Measurements from ENCODE around the gene FUCA2. TPM values are rescaled to one million over a fixed set of nuclear protein-coding genes. Genes with fewer than 3 reads are reported as not detected.

FUCA2 gene
- polyA plus RNA-seq, 1 experiment: 66.8 TPM

DNA sequence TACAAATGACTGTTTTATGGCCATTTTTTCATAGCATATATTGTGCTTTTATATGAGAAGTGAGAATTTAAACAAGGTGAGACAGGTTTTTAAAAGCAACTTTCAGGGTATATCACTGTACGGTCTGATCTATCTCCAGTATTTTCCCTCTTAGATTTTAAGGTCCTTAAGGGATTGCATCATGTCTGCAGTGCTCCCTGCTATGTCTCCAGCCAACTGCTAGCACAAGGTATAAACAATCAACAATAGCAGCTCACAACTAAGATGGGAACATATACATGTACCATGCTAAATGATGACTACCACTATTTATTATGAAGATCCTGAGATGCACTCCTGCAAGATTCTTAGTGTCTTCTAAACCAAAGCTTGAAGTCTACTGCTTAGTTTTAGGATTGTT lies 7.2 kb downstream of the FUCA2 start:
- DNase-seq (ENCODE audit: low read depth, low spot score): no peak
- TF ChIP-seq, protein P1, sequence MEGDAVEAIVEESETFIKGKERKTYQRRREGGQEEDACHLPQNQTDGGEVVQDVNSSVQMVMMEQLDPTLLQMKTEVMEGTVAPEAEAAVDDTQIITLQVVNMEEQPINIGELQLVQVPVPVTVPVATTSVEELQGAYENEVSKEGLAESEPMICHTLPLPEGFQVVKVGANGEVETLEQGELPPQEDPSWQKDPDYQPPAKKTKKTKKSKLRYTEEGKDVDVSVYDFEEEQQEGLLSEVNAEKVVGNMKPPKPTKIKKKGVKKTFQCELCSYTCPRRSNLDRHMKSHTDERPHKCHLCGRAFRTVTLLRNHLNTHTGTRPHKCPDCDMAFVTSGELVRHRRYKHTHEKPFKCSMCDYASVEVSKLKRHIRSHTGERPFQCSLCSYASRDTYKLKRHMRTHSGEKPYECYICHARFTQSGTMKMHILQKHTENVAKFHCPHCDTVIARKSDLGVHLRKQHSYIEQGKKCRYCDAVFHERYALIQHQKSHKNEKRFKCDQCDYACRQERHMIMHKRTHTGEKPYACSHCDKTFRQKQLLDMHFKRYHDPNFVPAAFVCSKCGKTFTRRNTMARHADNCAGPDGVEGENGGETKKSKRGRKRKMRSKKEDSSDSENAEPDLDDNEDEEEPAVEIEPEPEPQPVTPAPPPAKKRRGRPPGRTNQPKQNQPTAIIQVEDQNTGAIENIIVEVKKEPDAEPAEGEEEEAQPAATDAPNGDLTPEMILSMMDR (IDR thresholded peaks at IDR 0.05; ENCODE audit: low read depth, low read length): no peak
- POLR2A ChIA-PET: no interaction called here
- CTCF ChIA-PET: interaction anchor here (1.0 kb wide), 1 partner anchor 1030 kb away, joined by 3 read pairs; no protein-coding TSS in a partner anchor
- Histone ChIP-seq H3K9me3 (ENCODE audit: control insufficient read depth, insufficient read depth, low read length) (no peaks in the 10 kb centered on the region), H3K27ac (ENCODE audit: low read depth, low read length) (no peak overlapping the region), H3K27me3 (ENCODE audit: control insufficient read depth, insufficient read depth, low read length) (no peaks in the 10 kb centered on the region), H3K4me3 (ENCODE audit: low read depth, low read length) (no peak overlapping the region)

- TF ChIP-seq, protein P1 (IDR thresholded peaks at IDR 0.05; ENCODE audit: low read depth, low read length): no peak
- no peak overlapping the region for H3K27ac ChIP-seq (ENCODE audit: low read depth, low read length)
- CTCF ChIA-PET: interaction anchor here (1.4 to 2.4 kb wide), 3 partner anchors 11 to 1027 kb away, joined by 3 to 11 read pairs (median 3); no protein-coding TSS in a partner anchor
- POLR2A ChIA-PET: no interaction called here
- DNase-seq (ENCODE audit: low read depth, low spot score): no peak
- H3K4me3 ChIP-seq (ENCODE audit: low read depth, low read length): no peak overlapping the region
- H3K27me3 ChIP-seq (ENCODE audit: control insufficient read depth, insufficient read depth, low read length): no peaks in the 10 kb centered on the region
- H3K9me3 ChIP-seq (ENCODE audit: control insufficient read depth, insufficient read depth, low read length): no peaks in the 10 kb centered on the region
Observed at GRCh38 chr6:143501851-143502250, 9.7 kb downstream of the FUCA2 start.

GRCh38 chr6:143498428-143498827 lies 13.1 kb downstream of the FUCA2 start:
- H3K27me3 ChIP-seq (ENCODE audit: control insufficient read depth, insufficient read depth, low read length): no peaks in the 10 kb centered on the region
- DNase-seq (ENCODE audit: low read depth, low spot score): no peak
- H3K27ac ChIP-seq (ENCODE audit: low read depth, low read length): no peak overlapping the region
- TF ChIP-seq, protein P1 (IDR thresholded peaks at IDR 0.05; ENCODE audit: low read depth, low read length): no peak
- ChIA-PET CTCF (interaction anchor here (0.6 kb wide), 2 partner anchors 30 to 73 kb away, joined by 3 to 5 read pairs; no protein-coding TSS in a partner anchor), POLR2A (no interaction called here)
- no peaks in the 10 kb centered on the region for H3K9me3 ChIP-seq (ENCODE audit: control insufficient read depth, insufficient read depth, low read length)
- no peak overlapping the region for H3K4me3 ChIP-seq (ENCODE audit: low read depth, low read length)

GRCh38 chr6:143496974-143497373 lies 14.5 kb downstream of the FUCA2 start:
- TF ChIP-seq, protein P1 (IDR thresholded peaks at IDR 0.05; ENCODE audit: low read depth, low read length): no peak
- ChIA-PET CTCF (no interaction called here), POLR2A (no interaction called here)
- no peak for DNase-seq (ENCODE audit: low read depth, low spot score)
- Histone ChIP-seq H3K27me3 (ENCODE audit: control insufficient read depth, insufficient read depth, low read length) (no peaks in the 10 kb centered on the region), H3K27ac (ENCODE audit: low read depth, low read length) (no peak overlapping the region), H3K4me3 (ENCODE audit: low read depth, low read length) (no peak overlapping the region), H3K9me3 (ENCODE audit: control insufficient read depth, insufficient read depth, low read length) (no peaks in the 10 kb centered on the region)

DNA sequence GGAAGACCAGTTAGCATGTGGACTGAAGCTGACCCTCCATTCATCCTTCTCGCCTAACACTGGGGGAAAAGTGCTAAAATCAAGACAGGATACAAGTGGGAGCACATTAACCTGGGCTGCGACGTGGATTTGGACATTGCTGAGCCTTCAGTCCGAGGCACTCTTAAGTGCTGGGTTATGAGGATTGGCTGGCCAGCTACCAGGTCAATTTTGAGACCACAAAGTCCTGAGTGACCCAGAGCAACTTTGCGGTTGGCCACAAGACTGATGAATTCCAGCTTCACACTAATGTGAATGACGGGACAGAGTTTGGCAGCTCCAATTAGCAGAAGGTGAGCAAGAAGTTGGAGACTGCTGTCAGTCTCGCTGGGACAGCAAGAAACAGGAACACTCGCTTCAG lies 20.7 kb downstream of the FUCA2 start:
- ChIA-PET CTCF (no interaction called here), POLR2A (no interaction called here)
- TF ChIP-seq, protein P1 (IDR thresholded peaks at IDR 0.05; ENCODE audit: low read depth, low read length): no peak
- H3K9me3 ChIP-seq (ENCODE audit: control insufficient read depth, insufficient read depth, low read length): no peaks in the 10 kb centered on the region
- H3K4me3 ChIP-seq (ENCODE audit: low read depth, low read length): no peak overlapping the region
- H3K27me3 ChIP-seq (ENCODE audit: control insufficient read depth, insufficient read depth, low read length): no peaks in the 10 kb centered on the region
- H3K27ac ChIP-seq (ENCODE audit: low read depth, low read length): no peak overlapping the region
- no peak for DNase-seq (ENCODE audit: low read depth, low spot score)
